Stomach (tissue), 4 donors: ENCODE measurements around the gene CDC42BPB.

ENCODE experiments used
- CTCF ChIP-seq, 7 experiments: fragments of 450-650 bp in 4 of 7; fragments of 200-600 bp in 3 of 7; sonication (generic) in 3 of 7; IDR thresholded peaks; one replicate each; pipeline ENCODE4 v1.5.1; 2016 to 2019; ENCODE audit warnings: antibody characterized with exemption in 7 of 7, control low read depth in 2 of 7, mild to moderate bottlenecking in 1 of 7
- POLR2A ChIP-seq, 4 donors: fragments of 450-650 bp; IDR thresholded peaks; one replicate each; pipeline ENCODE4 v1.6.1; 2016; ENCODE audit warnings: antibody characterized with exemption in 4 of 4, control low read depth in 2 of 4, mild to moderate bottlenecking in 1 of 4, moderate library complexity in 1 of 4

DNA sequence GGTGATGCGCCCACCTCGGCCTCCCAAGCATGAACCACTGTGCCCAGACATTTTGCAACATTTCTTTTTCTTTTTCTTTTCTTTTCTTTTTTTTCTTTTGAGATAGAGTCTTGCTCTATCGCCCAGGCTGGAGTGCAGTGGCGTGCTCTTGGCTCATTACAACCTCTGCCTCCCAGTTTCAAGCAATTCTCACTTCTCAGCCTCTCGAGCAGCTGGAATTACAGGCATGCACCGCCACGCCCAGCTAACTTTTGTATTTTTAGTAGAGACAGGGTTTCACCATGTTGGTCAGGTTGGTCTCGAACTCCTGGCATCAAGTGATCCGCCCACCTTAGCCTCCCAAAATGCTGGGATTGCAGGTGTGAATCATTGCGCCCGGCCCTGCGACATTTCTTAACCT lies 7.6 kb upstream of the CDC42BPB start:
- TF ChIP-seq POLR2A (IDR thresholded peaks at IDR 0.05), result no peak
- no peak for TF ChIP-seq CTCF (IDR thresholded peaks at IDR 0.05)
